OCI-M2 (cell line): ENCODE measurements around the gene DAD1.
"Not testable (repeated sequence)": the region's sequence is repeated elsewhere in the genome, so short reads cannot be mapped to it uniquely, and the experiment has no call there.

Source experiments
- DNase-seq: peaks from one replicate; lab custom pipeline; 2025; ENCODE audit not compliant: unreplicated experiment; lab: John Stamatoyannopoulos, UW

Gene DAD1

GRCh38 chr14:22589096-22589839, at the start of gene DAD1:
TSS of gene DAD1 (minus strand) at chr14:22589224. CDS start at chr14:22589157, 67 bp downstream.
- peak; percentile 96 for DNase-seq

DNA sequence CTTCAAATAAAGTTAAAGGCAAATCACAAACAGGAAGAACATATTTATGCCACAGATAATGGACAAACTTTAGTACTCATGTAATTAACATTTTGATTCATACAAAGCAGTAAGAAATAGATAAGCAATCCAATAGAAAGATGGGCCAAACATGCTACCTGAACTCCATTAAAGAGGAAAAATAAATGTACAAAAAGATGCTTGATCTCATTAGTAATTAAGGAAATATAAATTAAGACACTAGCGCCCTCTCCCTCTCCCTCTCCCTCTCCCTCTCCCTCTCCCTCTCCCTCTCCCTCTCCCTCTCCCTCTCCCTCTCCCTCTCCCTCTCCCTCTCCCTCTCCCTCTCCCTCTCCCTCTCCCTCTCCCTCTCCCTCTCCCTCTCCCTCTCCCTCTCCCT, 47.0 kb upstream of the DAD1 start:
- not testable (repeated sequence) for DNase-seq

GRCh38 chr14:22634233-22634900, 45.3 kb upstream of the DAD1 start:
- DNase-seq: no peak

- DNase-seq: no peak
These were observed 41.5 kb upstream of the DAD1 start for GRCh38 chr14:22630486-22630885.

DNA sequence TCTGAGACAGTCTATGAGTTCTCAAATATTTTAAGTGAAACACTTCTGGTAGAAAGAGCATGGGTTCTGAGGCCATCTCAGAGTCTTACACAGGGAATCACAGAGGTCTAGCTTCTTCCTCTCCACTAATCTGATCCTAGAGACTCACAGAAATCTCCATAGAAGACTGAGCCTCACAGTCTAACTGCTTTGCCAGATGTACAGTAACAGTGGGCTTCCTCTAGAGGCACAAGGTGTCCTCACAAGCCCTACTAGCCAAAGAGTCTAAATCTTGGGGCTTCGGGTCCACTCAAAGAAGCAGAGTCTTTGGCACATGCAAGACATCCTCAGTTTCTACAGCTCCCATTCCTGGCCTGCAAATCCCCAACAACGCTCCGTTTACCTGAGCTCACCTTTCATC, 41.0 kb upstream of the DAD1 start:
- DNase-seq: no peak

- DNase-seq: no peak
These were observed 40.3 kb upstream of the DAD1 start for GRCh38 chr14:22629361-22629760.

DNA sequence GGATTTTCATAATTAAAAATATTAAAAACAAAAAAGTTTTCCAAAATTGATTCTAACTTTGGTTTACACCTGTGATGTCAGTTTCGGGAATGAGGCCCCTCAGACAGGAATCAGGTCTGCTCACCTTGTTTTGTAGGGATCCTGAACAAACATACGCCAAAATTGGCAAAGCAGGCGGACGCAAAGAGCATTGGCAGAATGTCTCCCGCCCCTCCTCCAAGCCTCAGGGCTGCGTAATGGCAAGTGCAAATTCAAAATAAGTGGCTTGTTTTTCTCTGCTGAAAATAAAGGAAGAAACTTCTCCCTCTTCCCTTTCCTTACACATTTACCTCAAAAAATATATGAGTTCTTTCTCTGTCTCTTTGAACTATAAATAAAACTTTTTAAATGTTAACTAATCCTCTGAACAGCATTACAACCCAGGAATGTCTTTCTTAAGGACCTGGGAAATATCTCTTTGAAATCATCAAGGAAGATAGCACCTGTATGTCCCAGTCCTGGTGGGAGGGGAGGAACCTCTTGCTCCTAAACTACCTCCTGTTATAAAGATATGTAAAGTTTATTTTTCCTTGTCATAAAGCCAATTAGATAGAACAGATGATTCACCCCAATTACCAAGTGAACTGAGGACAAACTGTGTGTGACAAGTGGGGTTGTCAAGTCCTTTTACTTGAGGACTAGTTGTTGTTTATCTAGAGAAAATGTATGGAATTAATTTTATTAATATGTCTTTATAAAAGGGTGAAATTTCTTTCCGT, 38.7 kb upstream of the DAD1 start:
- DNase-seq: no peak

- DNase-seq: no peak
These were observed 37.6 kb upstream of the DAD1 start for GRCh38 chr14:22626590-22626989.

- DNase-seq: no peak
These were observed 34.0 kb upstream of the DAD1 start for GRCh38 chr14:22623047-22623446.

DNA sequence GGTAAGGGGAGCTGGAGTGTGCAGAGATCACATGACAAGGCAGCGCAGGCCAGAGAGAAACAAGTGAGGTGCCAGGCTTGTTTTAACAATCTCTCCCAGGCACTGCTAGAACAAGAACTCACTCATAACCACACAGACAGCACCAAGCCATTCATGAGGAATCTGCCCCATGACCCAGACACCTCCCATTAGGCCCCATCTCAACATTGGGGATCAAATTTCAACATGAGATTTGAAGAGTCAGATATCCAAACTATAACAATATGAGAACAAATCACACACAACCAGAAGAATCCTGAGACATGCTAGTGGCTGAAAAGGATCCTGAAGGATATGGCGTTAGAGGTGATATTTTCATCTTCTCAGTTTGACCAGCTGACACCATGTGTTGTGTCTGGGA, 33.2 kb upstream of the DAD1 start:
- DNase-seq: no peak

GRCh38 chr14:22615765-22616164, 26.7 kb upstream of the DAD1 start:
- not testable (repeated sequence) for DNase-seq

DNA sequence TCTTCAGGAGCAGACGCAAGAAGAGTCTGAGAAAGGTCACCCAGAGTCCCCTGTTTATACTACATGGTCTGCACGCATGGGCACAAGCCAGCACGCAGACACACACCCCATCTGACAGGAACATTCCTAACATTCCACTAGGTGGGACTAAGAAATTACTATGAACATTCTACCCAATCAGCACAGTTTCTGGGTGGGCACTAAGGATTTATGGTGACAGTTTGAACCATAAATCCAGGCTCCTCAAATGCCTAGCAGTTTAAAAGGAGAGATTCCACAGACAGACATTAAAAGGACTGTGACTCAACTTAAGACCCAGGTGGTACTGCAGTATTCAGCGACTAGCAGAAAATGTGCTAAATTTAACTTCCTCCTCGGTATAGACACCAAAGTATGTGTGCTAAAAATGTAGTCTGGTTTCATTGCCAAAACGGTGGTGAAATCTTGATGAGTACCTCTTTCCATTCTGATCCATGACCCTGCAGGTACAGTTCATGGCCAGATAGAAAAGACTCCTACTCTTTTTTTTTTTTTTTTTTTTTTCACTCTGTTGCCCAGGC, 25.3 kb upstream of the DAD1 start:
- DNase-seq: no peak

GRCh38 chr14:22613736-22614239, 24.8 kb upstream of the DAD1 start:
- DNase-seq: no peak

DNA sequence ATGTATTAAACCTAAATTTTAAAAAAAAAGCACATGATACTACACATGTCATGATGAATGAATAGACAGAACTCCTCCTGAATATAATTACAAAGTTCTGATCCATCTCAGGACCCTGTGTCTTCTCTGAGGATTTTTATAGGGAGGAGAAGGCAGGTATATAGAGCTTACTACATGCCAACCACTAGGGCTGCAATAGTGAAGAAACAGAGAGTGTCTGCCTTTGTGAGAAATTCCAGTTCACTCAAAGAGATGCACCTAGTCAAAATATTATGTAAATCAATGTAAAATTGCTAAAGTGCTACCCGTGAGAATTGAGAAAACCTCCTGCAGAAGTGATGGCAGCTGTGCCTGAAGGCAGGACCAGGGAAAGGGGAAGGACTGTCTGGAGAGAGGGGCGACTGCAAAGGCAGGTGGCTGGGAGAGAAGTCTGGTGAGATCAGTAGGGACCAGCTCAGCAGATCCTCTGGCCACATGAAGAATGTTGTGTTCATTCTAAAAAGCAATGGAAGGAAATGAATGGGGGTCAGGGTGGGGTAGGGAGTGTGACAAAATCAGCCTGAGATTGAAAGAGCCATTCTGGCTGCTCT, 24.2 kb upstream of the DAD1 start:
- no peak for DNase-seq

- no peak for DNase-seq
These were observed 21.9 kb upstream of the DAD1 start for GRCh38 chr14:22610931-22611330.

DNA sequence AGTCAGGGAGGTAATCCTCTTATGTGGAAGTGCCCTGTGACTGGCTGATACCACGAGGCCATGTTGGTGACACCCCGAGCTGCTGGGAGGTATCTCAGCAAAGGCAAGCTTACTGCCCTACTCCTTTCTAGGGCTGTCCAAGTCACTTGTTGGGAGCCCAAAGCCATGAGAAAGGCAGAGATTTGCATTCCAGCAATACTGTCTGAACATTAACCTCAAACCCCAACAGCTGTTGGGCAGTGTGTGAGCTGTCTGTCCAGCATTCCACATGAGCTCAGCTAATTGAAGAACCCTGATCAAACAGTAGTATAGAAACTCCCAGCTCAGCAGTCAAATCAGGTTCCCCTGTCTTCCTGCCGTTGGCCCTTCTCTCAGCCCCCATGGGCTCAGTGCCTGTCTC, 18.3 kb upstream of the DAD1 start:
- DNase-seq: no peak

DNA sequence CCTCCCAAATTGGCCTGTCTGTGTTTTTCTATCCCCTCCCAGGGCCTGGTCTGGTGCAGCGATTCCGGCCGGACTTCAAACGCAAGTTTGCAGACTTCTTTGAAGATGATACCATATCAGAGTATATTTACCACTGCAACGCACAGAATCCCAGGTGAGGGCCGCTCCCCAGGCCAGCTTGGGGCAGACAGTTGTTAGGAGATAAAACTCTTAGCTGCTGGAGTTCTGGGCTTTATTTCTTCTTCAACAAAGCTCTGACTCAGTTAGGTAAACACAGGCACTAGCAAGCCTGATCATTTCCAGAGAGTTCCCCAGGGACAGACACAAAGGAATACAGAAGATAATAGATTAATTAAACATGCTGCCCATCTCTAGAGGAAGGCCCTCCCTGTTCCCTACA, 17.4 kb upstream of the DAD1 start:
- DNase-seq: no peak

DNA sequence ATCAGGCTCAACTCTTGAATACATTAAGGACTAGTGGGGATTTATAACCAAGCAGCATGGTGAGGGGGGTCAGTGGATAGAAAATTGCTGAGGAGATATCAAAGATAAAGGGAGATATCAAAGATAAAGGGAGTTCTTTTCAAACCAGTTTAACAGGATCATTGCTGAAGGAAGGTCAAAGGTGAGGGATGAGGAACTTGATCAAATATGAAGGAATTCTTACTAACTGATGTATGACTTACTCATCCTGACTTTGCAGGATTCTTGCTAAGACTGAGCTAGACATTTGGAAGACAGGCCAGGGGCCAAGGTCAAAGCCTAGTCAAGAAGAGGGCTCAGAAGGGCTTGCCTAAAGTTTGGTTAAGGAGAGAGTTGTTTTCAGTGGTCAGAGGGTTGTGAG, 13.8 kb upstream of the DAD1 start:
- DNase-seq: no peak

GRCh38 chr14:22601996-22602395, 13.0 kb upstream of the DAD1 start:
- DNase-seq: no peak

DNA sequence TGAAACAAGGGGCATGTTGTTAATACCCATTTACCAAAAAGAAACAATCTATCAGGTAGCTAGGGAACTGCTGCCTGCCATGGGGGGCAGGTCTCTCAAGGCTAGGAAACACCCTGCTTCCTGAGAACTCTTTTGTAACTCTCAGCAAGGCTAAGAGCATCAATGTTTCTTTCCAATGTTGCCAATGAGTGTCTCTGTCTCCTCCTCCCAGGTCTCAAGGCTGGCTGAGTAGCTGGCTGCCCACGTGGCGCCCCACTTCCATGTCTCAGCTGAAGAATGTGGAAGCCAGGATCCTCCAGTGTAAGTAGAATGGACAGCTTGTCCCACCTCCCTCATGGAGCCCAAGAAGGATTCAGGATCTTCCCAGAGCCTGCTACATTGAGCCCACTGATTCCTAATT, 12.4 kb upstream of the DAD1 start:
- no peak for DNase-seq

DNA sequence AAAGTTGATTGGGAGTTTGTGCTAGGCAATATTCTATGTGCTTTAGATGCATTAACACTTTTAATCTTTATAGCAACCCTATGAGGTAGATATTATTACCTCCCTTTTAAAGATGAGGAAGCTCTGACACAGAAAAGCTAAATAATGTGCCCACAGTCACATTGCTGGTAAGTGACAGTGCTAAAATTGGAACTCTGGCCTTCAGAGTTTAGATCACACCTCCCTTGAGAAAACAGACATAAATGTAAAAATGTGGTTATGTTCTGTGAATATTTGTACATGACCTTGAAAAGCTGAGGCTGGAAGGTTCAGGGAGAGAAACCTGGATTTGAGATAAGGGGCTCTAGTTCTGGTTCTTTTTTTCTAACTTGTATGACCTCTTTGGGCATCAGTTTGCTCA, 11.0 kb upstream of the DAD1 start:
- no peak for DNase-seq
